Measurements from ENCODE around the gene ANKK1.

DNA sequence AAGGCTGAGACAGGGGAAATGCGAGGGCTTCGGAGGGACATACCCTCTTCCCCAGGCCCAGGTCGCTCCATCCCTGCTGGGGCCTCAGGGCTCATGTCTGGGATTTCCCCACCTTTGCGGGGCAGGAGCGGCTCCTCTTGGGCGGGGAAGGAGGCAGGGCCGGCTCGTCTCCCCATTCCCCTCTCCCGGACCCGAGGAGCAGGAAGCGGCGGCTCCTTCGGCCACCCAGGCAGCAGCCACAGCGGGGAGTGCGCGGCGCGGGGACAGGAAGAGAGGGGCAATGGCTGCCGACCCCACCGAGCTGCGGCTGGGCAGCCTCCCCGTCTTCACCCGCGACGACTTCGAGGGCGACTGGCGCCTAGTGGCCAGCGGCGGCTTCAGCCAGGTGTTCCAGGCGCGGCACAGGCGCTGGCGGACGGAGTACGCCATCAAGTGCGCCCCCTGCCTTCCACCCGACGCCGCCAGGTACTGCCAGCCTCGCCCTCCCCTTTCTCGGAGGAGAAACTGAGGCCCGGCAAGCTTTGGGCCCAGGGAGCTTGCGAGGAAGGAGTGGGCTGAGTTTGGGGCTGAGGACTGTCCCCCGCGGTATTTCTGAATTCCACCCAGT lies at the start of gene ANKK1:
- TF ChIP-seq POLR2AphosphoS5 (IDR thresholded peaks at IDR 0.05; ENCODE audit: low read depth, low read length) = no peak
- TF ChIP-seq, protein P1, sequence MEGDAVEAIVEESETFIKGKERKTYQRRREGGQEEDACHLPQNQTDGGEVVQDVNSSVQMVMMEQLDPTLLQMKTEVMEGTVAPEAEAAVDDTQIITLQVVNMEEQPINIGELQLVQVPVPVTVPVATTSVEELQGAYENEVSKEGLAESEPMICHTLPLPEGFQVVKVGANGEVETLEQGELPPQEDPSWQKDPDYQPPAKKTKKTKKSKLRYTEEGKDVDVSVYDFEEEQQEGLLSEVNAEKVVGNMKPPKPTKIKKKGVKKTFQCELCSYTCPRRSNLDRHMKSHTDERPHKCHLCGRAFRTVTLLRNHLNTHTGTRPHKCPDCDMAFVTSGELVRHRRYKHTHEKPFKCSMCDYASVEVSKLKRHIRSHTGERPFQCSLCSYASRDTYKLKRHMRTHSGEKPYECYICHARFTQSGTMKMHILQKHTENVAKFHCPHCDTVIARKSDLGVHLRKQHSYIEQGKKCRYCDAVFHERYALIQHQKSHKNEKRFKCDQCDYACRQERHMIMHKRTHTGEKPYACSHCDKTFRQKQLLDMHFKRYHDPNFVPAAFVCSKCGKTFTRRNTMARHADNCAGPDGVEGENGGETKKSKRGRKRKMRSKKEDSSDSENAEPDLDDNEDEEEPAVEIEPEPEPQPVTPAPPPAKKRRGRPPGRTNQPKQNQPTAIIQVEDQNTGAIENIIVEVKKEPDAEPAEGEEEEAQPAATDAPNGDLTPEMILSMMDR (IDR thresholded peaks at IDR 0.05 in 2 of 3, conservative IDR thresholded peaks at IDR 0.05 in 1 of 3; ENCODE audit: borderline replicate concordance in 1 of 3, insufficient read depth in 1 of 3, low read depth in 2 of 3, low read length in 2 of 3) = peak; percentile 63 to 86 (median 71)
- TF ChIP-seq, protein P2, sequence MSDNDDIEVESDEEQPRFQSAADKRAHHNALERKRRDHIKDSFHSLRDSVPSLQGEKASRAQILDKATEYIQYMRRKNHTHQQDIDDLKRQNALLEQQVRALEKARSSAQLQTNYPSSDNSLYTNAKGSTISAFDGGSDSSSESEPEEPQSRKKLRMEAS (IDR thresholded peaks at IDR 0.05) = peak; percentile 78
- TF ChIP-seq EZH2phosphoT487 (IDR thresholded peaks at IDR 0.05; ENCODE audit: borderline replicate concordance) = no peak
- no peak for TF ChIP-seq POLR2A (IDR thresholded peaks at IDR 0.05; ENCODE audit: borderline replicate concordance, extremely low read depth, insufficient read depth, insufficient read length)
- TF ChIP-seq RAD21 (IDR thresholded peaks at IDR 0.05; ENCODE audit: low read depth) = peak; percentile 50
- no peak for TF ChIP-seq EZH2 (IDR thresholded peaks at IDR 0.05)
- TF ChIP-seq, protein P3, sequence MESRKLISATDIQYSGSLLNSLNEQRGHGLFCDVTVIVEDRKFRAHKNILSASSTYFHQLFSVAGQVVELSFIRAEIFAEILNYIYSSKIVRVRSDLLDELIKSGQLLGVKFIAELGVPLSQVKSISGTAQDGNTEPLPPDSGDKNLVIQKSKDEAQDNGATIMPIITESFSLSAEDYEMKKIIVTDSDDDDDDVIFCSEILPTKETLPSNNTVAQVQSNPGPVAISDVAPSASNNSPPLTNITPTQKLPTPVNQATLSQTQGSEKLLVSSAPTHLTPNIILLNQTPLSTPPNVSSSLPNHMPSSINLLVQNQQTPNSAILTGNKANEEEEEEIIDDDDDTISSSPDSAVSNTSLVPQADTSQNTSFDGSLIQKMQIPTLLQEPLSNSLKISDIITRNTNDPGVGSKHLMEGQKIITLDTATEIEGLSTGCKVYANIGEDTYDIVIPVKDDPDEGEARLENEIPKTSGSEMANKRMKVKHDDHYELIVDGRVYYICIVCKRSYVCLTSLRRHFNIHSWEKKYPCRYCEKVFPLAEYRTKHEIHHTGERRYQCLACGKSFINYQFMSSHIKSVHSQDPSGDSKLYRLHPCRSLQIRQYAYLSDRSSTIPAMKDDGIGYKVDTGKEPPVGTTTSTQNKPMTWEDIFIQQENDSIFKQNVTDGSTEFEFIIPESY (IDR thresholded peaks at IDR 0.05; ENCODE audit: extremely low read depth, insufficient replicate concordance, low read length) = no peak
- no peak for TF ChIP-seq YY1 (IDR thresholded peaks at IDR 0.05; ENCODE audit: extremely low read depth, insufficient replicate concordance, low read depth, low read length)

All from HCT116 (cell line).